GM12872 (cell line): ENCODE data around the gene DYRK1A.

Experiments
- TF ChIP-seq, protein P1 (sequence below): IDR thresholded peaks from 3 replicates; pipeline ENCODE4 v1.5.1; 2011; ENCODE audit warnings: low read depth, mild to moderate bottlenecking, low read length, moderate library complexity; ENCODE audit not compliant: insufficient read depth

DYRK1A gene

GRCh38 chr21:37432710-37433455, 66.3 kb downstream of the DYRK1A start:
- TF ChIP-seq, protein P1, sequence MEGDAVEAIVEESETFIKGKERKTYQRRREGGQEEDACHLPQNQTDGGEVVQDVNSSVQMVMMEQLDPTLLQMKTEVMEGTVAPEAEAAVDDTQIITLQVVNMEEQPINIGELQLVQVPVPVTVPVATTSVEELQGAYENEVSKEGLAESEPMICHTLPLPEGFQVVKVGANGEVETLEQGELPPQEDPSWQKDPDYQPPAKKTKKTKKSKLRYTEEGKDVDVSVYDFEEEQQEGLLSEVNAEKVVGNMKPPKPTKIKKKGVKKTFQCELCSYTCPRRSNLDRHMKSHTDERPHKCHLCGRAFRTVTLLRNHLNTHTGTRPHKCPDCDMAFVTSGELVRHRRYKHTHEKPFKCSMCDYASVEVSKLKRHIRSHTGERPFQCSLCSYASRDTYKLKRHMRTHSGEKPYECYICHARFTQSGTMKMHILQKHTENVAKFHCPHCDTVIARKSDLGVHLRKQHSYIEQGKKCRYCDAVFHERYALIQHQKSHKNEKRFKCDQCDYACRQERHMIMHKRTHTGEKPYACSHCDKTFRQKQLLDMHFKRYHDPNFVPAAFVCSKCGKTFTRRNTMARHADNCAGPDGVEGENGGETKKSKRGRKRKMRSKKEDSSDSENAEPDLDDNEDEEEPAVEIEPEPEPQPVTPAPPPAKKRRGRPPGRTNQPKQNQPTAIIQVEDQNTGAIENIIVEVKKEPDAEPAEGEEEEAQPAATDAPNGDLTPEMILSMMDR, result no peak

DNA sequence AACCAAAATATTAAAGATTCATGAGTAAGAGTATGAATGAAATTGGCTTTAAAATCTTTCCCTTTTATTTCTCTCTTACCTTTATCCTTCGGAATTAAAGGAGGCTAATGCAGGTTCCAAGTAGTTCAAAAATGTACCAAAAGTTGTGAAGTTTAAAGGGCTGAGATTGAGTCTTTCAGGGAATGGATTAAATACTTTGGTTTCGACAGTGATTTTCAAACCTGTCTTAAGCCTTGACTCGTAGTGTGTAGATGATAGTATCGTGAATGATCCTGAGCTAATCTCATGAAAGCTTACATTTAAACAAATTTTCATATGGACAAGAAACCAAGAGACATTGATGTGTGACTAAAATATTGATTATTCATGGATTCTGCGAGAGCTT, 66.9 kb downstream of the DYRK1A start:
- TF ChIP-seq, protein P1, result no peak

- TF ChIP-seq, protein P1, result no peak
Observed at GRCh38 chr21:37435120-37435519, 68.5 kb downstream of the DYRK1A start.

DNA sequence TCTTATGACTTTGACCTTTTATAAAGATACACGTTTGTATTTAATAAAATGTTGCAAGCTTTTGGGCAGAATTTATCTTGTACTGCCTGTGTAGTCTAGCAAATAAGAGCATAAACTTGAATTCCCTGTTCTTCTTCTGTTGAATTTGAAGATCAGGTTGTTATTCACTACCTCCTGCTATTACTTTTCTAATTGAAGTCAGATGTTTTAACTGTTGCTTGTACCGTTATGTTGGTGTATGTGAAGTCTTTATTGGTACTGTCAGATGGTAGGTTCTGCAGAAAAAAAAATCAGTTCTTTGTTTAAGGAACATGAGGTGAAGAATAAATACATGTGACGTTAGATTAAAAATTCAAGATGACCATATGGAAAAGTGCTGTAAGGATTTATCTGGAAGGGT, 69.1 kb downstream of the DYRK1A start:
- TF ChIP-seq, protein P1, result no peak

DNA sequence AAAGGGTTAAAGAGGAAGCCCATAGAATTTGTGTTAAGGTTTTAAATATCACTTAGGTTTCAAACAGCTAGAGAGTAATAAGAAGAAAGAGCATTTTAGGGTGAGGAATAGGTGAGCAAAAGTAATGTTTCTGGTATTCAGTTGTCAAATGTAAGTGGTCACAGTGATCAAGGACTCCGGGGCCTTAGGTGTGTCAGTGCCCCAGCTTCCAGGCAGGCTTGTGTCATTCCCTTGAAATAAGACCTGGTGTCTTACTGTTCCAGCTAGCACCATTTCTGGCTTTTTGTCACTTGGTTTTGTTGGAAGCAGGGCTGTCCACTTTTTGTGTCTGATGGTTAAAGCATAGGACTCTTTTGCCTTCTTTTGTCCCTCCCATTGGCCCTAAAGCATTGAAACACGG, 69.6 kb downstream of the DYRK1A start:
- TF ChIP-seq, protein P1, result no peak

DNA sequence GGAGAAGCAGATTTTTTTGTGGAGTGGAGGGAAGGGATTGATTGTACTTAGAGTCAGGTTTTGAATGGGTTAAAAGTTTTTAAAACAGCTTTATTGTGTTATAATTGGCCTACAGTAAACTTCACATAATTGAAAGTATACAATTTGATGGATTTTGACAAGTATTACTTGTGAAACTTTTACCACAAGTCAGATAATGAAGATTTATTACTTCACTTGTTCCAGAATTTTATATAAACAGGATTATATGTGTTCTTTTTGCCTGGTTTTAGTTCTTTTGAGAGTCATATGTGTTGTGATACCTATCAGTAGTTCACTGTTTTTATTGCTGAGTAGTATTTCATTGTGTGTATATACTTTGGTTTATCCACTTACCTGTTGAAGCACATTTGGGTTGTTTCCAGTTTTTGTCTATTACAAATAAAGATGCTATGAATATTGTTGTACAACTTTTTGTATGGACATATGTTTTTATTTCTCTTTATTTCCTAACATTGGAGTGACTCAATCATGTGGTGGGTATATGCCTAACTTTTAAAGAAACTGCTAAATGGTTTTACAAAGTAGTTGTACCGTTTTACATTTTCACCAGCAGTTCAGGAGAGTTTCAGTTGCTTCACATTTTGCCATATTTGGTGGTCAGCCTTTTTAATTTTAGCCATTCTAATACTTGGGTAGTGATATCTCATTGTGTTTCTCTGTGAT, 71.0 kb downstream of the DYRK1A start:
- TF ChIP-seq, protein P1, result no peak

- TF ChIP-seq, protein P1, result no peak
Observed at GRCh38 chr21:37443683-37444082, 77.1 kb downstream of the DYRK1A start.
